ENCODE measurements around the gene PHACTR3.

GRCh38 chr20:59588236-59588855, 16.0 kb upstream of the PHACTR3 start:
- no peak for TF ChIP-seq POLR2A (IDR thresholded peaks at IDR 0.05)
- TF ChIP-seq, protein P1, sequence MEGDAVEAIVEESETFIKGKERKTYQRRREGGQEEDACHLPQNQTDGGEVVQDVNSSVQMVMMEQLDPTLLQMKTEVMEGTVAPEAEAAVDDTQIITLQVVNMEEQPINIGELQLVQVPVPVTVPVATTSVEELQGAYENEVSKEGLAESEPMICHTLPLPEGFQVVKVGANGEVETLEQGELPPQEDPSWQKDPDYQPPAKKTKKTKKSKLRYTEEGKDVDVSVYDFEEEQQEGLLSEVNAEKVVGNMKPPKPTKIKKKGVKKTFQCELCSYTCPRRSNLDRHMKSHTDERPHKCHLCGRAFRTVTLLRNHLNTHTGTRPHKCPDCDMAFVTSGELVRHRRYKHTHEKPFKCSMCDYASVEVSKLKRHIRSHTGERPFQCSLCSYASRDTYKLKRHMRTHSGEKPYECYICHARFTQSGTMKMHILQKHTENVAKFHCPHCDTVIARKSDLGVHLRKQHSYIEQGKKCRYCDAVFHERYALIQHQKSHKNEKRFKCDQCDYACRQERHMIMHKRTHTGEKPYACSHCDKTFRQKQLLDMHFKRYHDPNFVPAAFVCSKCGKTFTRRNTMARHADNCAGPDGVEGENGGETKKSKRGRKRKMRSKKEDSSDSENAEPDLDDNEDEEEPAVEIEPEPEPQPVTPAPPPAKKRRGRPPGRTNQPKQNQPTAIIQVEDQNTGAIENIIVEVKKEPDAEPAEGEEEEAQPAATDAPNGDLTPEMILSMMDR (IDR thresholded peaks at IDR 0.05) = no peak

Measured in lower leg skin (tissue), 3 donors.